ENCODE data around the gene RC3H1.

GRCh38 chr1:174007851-174008250 lies 14.3 kb downstream of the RC3H1 start:
- TF ChIP-seq, protein P1, sequence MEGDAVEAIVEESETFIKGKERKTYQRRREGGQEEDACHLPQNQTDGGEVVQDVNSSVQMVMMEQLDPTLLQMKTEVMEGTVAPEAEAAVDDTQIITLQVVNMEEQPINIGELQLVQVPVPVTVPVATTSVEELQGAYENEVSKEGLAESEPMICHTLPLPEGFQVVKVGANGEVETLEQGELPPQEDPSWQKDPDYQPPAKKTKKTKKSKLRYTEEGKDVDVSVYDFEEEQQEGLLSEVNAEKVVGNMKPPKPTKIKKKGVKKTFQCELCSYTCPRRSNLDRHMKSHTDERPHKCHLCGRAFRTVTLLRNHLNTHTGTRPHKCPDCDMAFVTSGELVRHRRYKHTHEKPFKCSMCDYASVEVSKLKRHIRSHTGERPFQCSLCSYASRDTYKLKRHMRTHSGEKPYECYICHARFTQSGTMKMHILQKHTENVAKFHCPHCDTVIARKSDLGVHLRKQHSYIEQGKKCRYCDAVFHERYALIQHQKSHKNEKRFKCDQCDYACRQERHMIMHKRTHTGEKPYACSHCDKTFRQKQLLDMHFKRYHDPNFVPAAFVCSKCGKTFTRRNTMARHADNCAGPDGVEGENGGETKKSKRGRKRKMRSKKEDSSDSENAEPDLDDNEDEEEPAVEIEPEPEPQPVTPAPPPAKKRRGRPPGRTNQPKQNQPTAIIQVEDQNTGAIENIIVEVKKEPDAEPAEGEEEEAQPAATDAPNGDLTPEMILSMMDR (IDR thresholded peaks at IDR 0.05; ENCODE audit: low read depth, low read length): no peak
- TF ChIP-seq POLR2A (IDR thresholded peaks at IDR 0.05; ENCODE audit: extremely low read depth, insufficient read length) (no peak), MAX (IDR thresholded peaks at IDR 0.05; ENCODE audit: low read depth, low read length) (no peak), MYC (IDR thresholded peaks at IDR 0.05; ENCODE audit: low read depth, low read length) (no peak)

All from NB4 (cell line).